HG03039 (cell line): ENCODE data around the gene DOCK9.

Experiments used
- ATAC-seq: cut with Tn5 transposase; IDR thresholded peaks from one replicate; pipeline ENCODE4 v1.9.1; 2021; ENCODE audit warnings: mild to moderate bottlenecking, moderate library complexity; ENCODE audit not compliant: unreplicated experiment

Gene DOCK9

DNA sequence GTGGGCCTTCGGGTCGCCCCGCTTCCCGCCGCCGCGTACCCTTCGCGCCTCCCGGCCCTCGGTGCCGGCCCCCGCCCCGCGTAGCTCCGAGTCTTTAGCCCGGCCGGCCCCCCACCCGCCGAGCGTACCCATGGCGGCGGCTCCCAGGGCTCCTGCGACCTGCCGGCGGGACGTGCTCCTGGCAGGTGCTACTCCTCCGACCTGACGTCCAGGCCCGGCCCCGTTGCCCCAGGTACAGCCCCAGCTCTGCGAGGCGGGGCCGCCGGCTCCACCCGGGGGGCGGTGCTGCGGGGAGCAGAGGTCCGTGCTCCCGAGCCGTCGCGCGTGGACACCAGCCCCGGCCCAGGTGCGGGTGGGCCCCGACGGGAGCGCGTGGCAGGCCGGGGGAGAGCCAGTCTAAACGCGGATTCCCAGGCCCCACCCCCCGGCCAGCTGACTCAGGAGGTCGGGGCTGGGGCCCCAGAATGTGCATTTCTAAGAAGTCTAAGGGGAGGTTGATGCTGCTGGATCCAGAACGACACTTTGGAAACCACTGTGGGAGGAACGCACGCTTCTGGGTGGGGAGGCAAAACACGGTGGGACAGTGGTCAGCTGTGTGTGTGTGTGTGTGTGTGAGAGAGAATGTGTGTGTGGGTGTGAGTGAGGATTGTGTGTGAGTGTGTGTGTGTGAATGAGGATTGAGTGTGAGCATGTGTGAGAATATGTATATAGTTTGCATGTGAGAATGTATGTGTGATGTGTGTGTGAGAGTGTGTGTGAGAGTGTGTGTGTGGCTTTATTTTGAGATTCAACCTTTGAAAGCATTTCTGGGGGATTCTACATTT is 225.2 kb downstream of the DOCK9 start, which contains the start of gene SLC15A1:
Gene SLC15A1, minus strand, starts transcription at position 206 of the 824 bp plus-strand sequence. Its CDS starts 74 bp downstream, at position 132.
- no peak for ATAC-seq

DNA sequence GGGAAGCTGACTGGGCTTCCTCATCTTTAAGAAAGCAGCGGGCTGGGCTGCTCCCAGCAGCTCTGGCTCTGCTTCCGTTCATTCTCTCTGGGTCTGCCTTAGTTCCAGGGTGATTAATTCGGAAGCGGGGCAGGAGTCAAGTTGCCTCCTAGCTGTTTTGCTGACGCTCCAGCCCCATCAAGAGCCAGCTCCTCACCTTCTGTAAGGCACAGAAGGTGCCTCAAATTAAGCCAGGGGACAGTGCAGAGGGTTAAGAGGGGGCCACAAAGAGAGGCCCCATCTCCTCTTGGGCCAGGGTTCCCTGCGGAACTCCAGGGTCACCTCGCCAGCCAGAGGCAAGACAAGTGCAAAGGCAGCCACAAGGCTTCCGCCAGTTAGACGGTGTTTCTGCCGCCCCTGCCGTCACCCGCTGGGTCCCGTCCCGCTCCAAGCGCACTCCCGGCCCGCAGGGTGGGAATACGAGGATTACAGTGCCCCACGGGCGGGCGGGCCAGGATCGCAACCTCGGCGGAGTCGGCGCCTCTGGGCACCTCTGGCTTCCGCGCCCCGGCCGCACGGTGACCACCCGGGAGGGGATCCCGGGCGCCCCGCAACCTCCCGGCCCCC is 225.9 kb downstream of the DOCK9 start:
- ATAC-seq = no peak

- ATAC-seq = no peak
Observed at GRCh38 chr13:98751367-98751782, 226.5 kb downstream of the DOCK9 start.

- no peak for ATAC-seq
Observed at GRCh38 chr13:98749501-98749900, 228.4 kb downstream of the DOCK9 start.

DNA sequence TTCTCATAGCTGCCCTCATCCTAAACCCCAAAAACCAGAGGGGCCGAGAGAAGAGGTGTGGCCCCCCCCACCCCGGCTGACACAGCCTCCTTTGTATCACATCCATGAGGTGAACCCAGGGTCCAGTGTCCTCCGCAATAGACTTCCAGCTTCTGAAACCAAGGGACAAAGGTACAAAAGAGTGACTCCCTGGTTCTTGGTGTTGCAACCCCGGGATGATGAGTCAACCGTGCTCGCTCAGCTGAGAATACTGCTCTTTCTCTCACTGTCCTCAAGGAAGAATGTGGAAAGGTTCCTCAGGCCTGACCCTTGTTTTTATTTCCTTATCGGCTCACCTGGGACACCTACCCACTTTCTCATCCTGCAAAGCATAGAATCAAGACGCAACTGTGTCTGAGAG is 230.9 kb downstream of the DOCK9 start:
- ATAC-seq = no peak
